ENCODE measurements around the gene TLR2. TPM values are rescaled to one million over a fixed set of nuclear protein-coding genes. Genes with fewer than 3 reads are reported as not detected.

TLR2 gene
- total RNA-seq, 1 donor from 2014 or later = 1.9 TPM

DNA sequence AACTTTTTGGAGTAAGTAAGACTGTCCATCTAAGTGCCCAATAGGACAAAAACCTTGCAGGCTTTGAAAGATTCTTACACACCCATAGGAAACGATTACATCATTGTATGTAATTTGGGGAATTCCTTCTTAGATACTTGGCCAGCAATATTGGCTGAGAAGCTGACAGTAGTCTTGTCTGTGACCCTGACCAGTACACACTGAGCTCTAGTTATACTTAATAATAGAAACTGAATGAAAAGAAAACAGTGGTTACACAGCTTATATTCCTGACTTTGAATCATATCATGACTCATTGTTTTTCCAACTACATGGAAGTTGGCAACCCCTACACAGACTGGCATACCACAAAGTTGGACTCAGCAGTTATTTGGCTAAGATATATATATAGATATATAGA is 7.1 kb upstream of the TLR2 start:
- no peak for DNase-seq (ENCODE audit: low spot score)
- H3K27me3 Mint-ChIP-seq (ENCODE audit: low read depth) = no peaks in the 10 kb centered on the region
- TF ChIP-seq, protein P1, sequence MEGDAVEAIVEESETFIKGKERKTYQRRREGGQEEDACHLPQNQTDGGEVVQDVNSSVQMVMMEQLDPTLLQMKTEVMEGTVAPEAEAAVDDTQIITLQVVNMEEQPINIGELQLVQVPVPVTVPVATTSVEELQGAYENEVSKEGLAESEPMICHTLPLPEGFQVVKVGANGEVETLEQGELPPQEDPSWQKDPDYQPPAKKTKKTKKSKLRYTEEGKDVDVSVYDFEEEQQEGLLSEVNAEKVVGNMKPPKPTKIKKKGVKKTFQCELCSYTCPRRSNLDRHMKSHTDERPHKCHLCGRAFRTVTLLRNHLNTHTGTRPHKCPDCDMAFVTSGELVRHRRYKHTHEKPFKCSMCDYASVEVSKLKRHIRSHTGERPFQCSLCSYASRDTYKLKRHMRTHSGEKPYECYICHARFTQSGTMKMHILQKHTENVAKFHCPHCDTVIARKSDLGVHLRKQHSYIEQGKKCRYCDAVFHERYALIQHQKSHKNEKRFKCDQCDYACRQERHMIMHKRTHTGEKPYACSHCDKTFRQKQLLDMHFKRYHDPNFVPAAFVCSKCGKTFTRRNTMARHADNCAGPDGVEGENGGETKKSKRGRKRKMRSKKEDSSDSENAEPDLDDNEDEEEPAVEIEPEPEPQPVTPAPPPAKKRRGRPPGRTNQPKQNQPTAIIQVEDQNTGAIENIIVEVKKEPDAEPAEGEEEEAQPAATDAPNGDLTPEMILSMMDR (IDR thresholded peaks at IDR 0.05) = no peak
- peaks cover 5% of the 10 kb centered on the region for H3K36me3 Mint-ChIP-seq (ENCODE audit: low read depth)
- peak overlapping the region; percentile 76 for H3K27ac Mint-ChIP-seq (ENCODE audit: unreplicated experiment)
- peaks cover 24% of the 10 kb centered on the region for H3K4me1 Mint-ChIP-seq (ENCODE audit: low read depth)
- peaks cover 29% of the 10 kb centered on the region for H3K9me3 Mint-ChIP-seq (ENCODE audit: low read depth)
- no peak overlapping the region for H3K4me3 Mint-ChIP-seq (ENCODE audit: unreplicated experiment)

DNA sequence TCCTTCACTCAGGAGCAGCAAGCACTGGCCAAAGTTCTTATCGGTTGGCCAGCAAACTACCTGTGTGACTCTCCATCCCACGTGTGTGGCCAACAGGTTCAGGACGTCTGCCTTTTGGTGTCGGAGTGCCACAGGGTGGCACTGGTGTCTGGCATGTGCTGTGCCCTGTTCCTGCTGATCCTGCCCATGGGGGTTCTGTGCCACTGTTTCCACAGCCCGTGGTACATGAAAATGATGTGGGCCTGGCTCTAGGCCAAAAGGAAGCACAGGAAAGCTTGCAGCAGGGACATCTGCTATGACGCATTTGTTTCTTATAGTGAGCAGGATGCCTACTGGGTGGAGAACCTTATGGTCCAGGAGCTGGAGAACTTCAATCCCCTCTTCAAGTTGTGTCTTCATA is 4.6 kb upstream of the TLR2 start:
- no peak overlapping the region for H3K27ac Mint-ChIP-seq (ENCODE audit: unreplicated experiment)
- peaks cover 24% of the 10 kb centered on the region for H3K4me1 Mint-ChIP-seq (ENCODE audit: low read depth)
- H3K27me3 Mint-ChIP-seq (ENCODE audit: low read depth) = no peaks in the 10 kb centered on the region
- no peak overlapping the region for H3K4me3 Mint-ChIP-seq (ENCODE audit: unreplicated experiment)
- peaks cover 5% of the 10 kb centered on the region for H3K36me3 Mint-ChIP-seq (ENCODE audit: low read depth)
- TF ChIP-seq, protein P1 (IDR thresholded peaks at IDR 0.05) = no peak
- peaks cover 14% of the 10 kb centered on the region for H3K9me3 Mint-ChIP-seq (ENCODE audit: low read depth)
- no peak for DNase-seq (ENCODE audit: low spot score)

DNA sequence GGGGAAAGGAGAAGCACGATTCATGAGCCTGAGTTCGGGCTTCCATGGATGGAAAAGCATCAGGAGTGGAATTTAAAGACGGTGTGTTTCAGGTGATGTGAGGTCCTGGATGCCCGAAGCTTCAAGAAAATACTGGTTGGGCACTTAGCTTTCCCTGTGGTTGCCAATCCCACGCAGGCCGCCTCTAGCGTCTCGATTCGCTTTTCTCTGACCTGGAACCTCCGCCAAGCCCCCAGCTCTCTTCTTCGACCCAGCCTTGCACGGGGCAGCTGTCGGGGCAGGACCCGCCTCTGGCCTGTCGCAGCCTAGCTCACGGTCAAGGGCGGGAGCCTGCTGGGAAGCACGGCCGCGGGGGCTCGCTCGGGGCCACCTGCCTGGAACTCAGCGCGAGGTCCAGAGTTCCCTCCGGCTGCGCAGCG is 308 bp upstream of the TLR2 start:
- H3K27ac Mint-ChIP-seq (ENCODE audit: unreplicated experiment) = no peak overlapping the region
- H3K4me1 Mint-ChIP-seq (ENCODE audit: low read depth) = peaks cover 5% of the 10 kb centered on the region
- H3K9me3 Mint-ChIP-seq (ENCODE audit: low read depth) = peaks cover 9% of the 10 kb centered on the region
- no peak for DNase-seq (ENCODE audit: low spot score)
- TF ChIP-seq, protein P1 (IDR thresholded peaks at IDR 0.05) = no peak
- peak overlapping the region; percentile 24 for H3K4me3 Mint-ChIP-seq (ENCODE audit: unreplicated experiment)
- H3K27me3 Mint-ChIP-seq (ENCODE audit: low read depth) = peaks cover 10% of the 10 kb centered on the region
- peaks cover 3% of the 10 kb centered on the region for H3K36me3 Mint-ChIP-seq (ENCODE audit: low read depth)

DNA sequence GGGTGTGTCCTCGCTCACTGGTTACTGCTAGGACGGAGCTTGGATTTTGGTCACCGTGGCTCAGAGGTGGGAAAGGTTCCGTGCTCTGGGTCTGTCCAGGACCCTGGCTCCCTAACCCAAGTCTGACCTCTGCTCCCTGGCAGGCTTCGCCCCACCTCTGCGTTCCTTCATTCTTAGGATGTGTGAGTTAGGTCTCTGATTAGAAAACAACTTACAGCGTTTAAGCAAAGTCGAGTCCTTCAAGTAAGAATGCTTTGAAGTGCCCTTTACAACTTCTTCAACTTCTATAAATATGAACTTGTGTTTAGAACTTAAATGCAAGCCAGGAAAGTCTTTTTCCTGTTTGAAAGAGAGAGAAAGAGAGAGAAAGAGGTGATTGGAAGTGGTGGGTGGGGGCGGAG is 891 bp downstream of the TLR2 start:
- peaks cover 21% of the 10 kb centered on the region for H3K9me3 Mint-ChIP-seq (ENCODE audit: low read depth)
- H3K27ac Mint-ChIP-seq (ENCODE audit: unreplicated experiment) = no peak overlapping the region
- peak overlapping the region; percentile 70 for H3K4me3 Mint-ChIP-seq (ENCODE audit: unreplicated experiment)
- peaks cover 3% of the 10 kb centered on the region for H3K36me3 Mint-ChIP-seq (ENCODE audit: low read depth)
- DNase-seq (ENCODE audit: low spot score) = no peak
- H3K27me3 Mint-ChIP-seq (ENCODE audit: low read depth) = peaks cover 10% of the 10 kb centered on the region
- H3K4me1 Mint-ChIP-seq (ENCODE audit: low read depth) = peaks cover 5% of the 10 kb centered on the region
- TF ChIP-seq, protein P1 (IDR thresholded peaks at IDR 0.05) = no peak

DNA sequence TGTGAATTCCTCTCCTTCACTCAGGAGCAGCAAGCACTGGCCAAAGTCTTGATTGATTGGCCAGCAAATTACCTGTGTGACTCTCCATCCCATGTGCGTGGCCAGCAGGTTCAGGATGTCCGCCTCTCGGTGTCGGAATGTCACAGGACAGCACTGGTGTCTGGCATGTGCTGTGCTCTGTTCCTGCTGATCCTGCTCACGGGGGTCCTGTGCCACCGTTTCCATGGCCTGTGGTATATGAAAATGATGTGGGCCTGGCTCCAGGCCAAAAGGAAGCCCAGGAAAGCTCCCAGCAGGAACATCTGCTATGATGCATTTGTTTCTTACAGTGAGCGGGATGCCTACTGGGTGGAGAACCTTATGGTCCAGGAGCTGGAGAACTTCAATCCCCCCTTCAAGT is 20.4 kb downstream of the TLR2 start:
- no peaks in the 10 kb centered on the region for H3K36me3 Mint-ChIP-seq (ENCODE audit: low read depth)
- TF ChIP-seq, protein P1 (IDR thresholded peaks at IDR 0.05) = no peak
- peaks cover 5% of the 10 kb centered on the region for H3K27me3 Mint-ChIP-seq (ENCODE audit: low read depth)
- H3K9me3 Mint-ChIP-seq (ENCODE audit: low read depth) = no peaks in the 10 kb centered on the region
- H3K4me1 Mint-ChIP-seq (ENCODE audit: low read depth) = no peaks in the 10 kb centered on the region
- H3K27ac Mint-ChIP-seq (ENCODE audit: unreplicated experiment) = no peak overlapping the region
- H3K4me3 Mint-ChIP-seq (ENCODE audit: unreplicated experiment) = no peak overlapping the region
- no peak for DNase-seq (ENCODE audit: low spot score)

Measured in chondrocyte (in vitro differentiated cells).